ENCODE measurements around the gene PTMS.

- TF ChIP-seq EZH2 (IDR thresholded peaks at IDR 0.05; ENCODE audit: low read depth, unreplicated experiment) (no peak), CTCF (conservative IDR thresholded peaks at IDR 0.05; ENCODE audit: low read depth in 2 of 2) (no peak), POLR2AphosphoS5 (IDR thresholded peaks at IDR 0.05; ENCODE audit: low read depth) (no peak), NANOG (IDR thresholded peaks at IDR 0.05; ENCODE audit: borderline replicate concordance) (no peak), REST (IDR thresholded peaks at IDR 0.05; ENCODE audit: unreplicated experiment) (no peak), EZH2phosphoT487 (IDR thresholded peaks at IDR 0.05; ENCODE audit: unreplicated experiment) (no peak), ZNF462 (CRISPR knock-in tag; IDR thresholded peaks at IDR 0.05) (no peak), CREB1 (CRISPR knock-in tag; IDR thresholded peaks at IDR 0.05; ENCODE audit: low read depth) (no peak), JUNB (IDR thresholded peaks at IDR 0.05; ENCODE audit: unreplicated experiment) (no peak), ZNF331 (CRISPR knock-in tag; IDR thresholded peaks at IDR 0.05; ENCODE audit: low read depth) (no peak)
Measured at GRCh38 chr12:6748761-6749160, 17.4 kb upstream of the PTMS start.

Measured in GM23338 (cell line).